ENCODE measurements around the gene LRRC45. TPM values are rescaled to one million over a fixed set of nuclear protein-coding genes. Genes with fewer than 3 reads are reported as not detected.
A peak's percentile ranks its signal among the peaks of the same experiment; 100 is the strongest.

Gene LRRC45
- total RNA-seq, 1 donor from 2014 or later, result 11.0 TPM

DNA sequence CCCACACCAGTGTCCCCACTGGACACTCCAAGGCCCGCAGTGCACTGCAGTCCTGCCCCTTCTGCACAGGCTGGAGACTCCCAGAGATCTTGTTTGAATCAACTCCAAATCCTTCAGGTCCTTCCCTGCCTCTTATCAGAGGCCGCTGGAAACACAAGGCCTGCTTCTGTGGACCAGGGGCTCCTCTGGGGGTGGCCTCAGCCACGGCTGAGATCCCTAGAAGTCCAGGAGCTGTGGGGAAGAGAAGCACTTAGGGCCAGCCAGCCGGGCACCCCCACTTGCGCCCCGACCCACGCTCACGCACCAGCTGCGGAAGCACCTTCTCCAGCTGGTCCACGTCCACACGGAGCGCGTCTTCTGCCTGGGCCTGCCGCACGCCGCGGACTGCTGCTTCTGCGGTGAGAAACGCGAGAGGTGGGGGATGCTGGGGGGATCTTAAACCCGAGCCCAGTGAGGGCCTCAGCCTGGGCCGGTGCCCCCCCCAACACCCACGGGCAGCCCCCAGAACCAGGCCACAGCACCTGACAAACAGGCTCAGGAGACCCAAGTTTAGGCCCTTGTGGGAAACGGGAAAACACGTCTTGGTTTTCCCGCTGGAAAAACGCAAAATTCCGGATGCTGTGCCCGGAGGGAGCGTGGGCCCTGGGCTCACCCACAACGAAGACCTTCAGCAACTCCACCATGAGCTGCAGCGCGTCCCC is 4.0 kb upstream of the LRRC45 start:
- no peak for DNase-seq (ENCODE audit: low spot score)

DNA sequence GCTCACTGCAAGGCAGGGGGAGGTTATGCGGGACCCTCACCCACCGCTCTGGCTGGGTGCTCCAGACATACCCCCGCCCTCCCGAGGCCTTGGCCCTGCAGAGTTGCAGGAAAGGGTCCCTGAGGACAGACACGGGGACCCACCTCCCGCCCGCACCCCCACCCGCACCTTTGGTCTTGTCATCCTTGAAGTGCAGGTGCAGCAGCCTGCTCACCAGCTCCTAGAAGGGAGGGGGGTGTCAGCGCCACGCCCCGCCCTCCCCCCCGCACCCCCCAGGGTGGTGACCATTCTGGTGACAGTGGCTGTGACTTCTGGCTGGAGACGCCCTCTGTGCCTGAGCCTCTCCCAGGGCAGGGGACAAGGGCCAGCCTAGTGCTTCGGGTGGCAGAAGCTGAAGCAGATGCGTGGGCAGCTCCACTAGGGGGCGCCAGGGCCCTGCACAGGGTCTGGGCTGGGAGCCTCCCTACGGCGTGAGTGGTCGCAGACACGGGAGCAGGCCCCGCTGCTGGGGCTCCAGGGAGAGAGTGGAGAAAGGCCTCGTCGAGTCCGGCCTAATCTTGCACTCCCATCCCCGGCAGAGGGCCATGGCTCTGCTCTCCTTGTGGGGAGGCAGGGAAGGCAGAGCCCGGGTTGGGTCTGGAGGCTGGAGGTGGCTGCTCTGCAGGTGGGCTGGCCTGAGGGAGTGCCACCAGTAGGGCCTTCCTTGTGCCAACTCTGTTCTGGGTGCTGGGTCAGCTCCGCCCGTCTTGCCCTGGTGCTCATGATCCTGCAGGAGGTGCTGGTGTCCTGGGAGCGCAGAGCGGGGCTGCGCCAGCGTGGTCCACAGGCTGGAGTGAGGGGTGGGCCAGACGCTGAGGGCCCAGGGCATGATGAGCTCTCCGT is 3.2 kb upstream of the LRRC45 start:
- no peak for DNase-seq (ENCODE audit: low spot score)

DNA sequence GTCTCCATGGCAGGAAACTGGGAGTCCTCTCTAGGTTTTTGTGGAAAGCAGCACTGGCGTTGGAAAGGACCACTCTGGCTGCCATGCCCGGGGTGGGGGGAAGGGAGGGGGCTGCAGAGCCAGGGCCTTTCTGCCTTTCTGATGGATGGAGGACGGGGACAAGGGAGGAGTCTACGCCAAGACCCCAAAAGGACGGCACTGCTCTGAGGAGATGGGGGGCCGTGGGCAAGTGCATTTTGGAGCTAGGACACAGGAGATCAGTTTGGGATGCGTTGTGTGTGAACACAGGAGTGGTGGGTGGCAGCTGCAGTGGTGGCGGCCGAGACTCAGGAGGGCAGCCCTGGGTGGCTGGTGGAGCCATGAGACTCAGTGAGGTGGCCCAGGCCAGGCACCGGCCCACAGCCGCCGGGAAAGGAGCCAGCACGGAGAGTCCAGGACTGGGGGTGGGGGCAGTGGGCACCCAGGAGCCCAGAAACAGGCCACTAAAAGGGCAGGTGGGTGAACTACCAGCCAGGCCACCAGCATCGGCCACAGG is 2.5 kb upstream of the LRRC45 start:
- DNase-seq (ENCODE audit: low spot score), result no peak

DNA sequence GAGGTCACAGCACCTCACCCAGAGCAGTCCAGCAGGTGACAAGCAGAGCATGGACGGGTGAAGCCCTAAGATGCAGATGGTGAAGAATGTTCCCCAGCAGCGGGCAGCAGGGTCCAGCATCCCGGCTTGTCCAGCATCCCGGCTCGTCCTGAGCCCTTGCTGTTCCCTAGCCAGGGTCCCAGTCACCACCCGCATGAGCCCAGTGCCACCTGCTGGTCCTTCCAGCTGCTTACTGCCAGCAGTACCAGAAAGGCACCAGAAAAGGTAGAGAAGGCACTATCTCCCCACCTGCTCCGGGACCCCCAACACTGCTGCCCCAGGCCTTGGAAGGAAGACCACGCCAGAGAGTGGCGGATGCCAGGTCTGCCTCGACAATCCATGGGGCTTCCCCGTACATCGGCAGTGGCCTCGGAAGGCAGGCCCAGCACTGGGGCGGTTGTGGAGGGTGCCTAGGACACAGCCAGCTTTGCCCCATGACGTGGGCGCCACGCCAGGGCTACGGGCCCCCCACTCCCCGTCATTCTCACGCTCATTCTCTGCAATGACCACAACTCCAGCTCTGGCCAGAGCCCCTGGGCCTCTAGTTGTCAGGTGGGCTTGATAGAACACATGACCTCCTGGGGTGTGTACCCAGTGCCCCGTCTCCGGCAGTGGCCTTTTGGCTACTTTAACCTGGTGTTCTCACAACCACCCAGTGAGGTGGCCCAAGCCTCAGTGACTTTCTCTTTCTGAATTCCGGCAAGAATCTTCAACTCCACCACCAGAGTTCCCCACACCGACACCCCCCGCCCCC is 1.8 kb upstream of the LRRC45 start:
- DNase-seq (ENCODE audit: low spot score), result peak; percentile 84

DNA sequence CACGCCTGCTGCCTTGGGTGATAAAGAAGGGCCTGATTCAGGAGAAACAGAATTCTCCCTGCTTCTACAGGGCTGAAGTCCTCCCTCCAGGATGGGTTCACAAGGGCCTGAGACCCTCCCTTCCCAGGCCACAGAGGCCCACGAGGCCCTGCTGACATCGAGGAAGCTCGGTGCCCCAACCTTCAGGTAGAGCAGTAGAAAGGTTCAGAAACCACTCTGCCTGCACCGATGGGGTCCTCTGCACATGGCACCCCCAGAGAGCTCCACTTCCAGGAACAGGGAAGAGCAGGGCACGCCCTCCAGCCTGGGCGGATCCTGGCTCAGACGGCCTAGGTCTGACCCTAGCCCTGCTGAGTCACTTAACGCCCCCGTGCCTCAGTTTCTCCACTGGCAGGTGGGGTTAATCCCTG is 1.2 kb upstream of the LRRC45 start:
- DNase-seq (ENCODE audit: low spot score), result no peak

DNA sequence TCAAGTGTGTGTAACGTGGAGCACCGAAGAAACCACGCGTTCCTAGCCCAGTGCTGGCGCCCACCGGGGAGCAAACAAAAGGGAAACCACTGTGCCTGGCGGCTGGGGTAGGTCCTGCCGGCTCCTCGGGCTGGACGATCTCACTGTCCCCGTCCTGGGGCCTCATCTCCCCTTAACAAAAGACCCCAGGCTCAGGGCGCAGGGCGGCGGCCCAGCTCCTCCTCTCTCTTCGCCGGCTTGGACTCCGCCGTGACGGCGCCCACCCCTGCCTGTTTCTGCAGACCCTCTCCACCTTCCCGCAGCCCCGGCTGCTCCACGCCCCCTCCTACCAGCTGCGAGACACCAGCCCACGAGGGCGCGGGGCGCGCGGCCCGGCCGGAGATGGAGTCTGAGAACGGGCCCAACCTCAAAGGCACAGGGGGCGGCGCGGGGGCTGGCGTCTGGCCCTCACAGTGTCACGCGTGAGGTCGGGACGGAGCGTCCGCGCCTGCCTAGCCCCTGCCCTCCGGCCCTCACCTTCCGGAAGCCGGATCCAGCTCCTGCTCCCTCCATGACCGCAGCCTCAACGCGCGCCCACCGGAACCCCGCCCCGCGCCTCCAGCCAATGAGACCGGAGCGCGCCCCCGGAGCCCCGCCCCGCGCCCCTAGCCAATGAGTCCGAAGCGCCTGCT is 660 bp upstream of the LRRC45 start, which contains the start of gene CENPX:
Gene CENPX (minus strand): TSS at position 569 of the 671 bp plus-strand sequence. CDS start 17 bp downstream, at position 552.
- no peak for DNase-seq (ENCODE audit: low spot score)

DNA sequence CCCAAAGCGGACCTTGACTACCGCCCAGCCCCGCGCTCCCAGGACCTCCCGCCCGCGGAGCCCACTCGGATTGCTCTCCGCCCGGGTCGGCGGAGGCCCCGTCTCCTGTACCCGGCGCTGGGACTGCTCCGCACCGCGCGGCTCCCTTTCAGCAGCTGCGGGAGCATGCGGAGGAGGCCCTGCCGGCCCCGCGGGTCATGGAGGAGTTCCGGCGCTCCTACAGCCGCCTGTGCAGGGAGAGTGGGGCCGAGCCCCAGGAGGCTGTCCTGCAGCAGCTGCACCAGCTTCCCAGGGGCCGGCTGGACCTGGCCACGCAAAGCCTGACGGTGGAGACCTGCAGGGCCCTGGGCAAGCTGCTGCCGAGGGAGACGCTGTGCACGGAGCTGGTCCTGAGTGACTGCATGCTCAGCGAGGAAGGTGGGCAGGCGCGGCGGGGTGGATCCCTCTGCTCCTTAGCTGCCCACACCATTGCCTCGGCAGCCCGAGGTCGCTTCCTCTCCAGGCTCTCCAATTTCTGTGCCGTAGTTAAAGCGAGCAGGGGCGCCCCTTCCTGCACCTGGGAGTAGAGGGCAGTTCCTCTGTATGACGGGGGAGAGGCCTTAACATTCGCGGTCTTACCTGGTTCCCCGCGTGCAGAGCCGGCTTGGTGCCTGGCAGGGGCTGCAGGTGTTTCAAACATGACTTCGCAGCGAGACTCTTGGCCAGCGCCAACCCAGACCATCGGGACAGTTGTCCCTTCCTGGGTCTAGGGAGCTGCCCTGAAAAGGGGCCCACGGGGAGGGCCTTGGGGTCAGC is 539 bp downstream of the LRRC45 start:
- DNase-seq (ENCODE audit: low spot score), result no peak

DNA sequence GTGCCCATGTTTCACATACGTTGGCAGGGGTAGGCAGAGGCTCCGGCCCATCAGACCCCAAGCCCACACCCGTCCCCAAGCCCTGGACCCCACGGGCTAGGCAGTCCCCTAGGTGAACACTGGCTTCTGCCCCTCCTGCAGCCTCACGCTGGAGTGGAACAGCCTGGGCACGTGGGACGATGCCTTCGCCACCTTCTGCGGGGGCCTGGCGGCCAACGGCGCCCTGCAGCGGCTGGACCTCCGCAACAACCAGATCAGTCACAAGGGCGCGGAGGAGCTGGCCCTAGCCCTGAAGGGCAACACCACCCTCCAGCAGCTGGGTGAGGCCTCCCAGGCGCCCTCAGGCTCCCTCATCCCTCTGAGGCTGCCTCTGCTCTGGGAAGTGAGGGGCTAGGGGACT is 1.8 kb downstream of the LRRC45 start:
- DNase-seq (ENCODE audit: low spot score), result no peak

DNA sequence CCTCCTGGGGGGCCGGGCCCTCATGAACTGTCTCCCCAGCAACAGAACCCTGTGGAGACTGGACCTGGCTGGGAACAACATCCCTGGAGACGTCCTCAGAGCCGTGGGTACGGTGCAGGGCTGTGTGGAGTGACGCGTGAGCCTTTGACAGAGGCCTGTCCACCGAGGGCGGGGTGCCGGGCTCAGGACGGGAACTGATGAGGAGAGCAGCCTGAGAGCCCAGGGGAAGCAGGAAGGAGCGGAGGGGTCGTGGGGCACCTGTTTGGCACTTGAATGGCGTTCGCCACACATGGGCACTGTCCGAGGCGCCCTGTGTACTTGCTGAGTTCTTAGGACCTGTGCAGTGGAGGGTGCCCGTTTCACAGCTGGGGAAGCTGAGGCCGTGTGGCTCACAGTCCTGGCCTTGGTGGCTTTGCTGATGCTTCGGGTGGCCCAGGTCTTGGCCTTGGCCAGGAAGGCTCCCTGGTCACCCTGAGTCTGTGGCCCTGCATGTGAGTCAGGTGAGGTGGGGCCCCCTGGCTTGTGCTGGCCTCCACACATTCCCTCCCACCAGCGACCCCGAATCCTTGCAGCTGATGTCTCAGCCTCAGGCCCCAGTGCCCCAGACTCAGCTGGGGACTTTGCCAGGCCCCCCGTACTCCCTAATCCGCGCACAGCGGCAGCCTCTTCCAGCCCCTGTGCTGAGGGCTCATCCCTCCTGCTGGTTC is 2.4 kb downstream of the LRRC45 start:
- DNase-seq (ENCODE audit: low spot score), result no peak

DNA sequence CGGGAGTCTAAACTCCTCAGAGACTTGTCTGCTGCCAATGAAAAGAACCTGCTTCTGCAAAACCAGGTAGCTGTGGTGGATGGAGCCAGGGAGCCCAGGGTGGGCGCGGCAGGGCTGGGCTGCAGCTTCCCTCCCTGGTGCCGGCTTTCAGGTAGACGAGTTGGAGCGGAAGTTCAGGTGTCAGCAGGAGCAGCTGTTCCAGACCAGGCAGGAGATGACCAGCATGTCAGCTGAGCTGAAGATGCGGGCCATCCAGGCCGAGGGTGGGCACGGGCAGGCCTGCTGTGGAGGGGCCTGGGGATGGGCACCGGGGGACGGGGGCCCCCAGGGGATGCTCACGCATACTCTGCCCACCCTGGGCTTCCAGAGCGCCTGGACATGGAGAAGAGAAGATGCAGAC is 5.1 kb downstream of the LRRC45 start:
- DNase-seq (ENCODE audit: low spot score), result no peak

DNA sequence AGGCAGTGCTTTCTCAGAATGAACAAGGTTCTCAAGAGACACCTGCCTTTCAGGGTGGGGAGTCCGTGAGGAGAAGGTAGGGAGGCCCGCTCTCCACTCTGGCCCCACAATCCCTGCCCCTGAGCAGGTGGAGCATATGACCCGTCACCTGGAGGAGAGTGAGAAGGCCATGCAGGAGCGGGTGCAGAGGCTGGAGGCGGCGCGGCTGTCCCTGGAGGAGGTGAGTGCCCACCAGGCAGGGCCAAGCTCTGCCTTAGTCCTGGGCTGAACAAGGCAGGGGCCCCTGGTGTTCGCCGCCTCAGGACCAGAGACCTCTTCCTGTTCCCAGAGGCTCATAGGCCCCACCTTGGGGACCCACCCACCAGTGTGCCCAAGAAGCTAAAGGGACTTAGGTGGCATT is 5.9 kb downstream of the LRRC45 start:
- DNase-seq (ENCODE audit: low spot score), result no peak

DNA sequence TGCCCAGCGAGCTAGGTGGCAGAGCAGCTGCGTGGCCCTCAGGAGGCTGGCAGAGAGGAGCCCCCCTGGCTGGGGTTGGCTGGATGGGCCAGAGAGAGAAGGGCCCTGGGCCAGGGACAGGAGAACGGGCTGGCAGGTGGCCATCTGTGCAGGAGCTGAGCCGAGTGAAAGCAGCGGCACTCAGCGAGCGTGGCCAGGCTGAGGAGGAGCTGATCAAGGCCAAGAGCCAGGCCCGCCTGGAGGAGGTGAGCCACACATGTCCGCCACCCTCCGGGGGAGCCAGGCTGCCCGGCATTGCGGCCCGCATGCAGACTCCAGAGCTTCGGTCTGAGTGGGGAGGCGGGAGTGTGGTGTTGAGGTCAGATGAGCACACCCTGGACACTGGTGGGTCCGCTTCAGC is 6.3 kb downstream of the LRRC45 start:
- DNase-seq (ENCODE audit: low spot score), result no peak

DNA sequence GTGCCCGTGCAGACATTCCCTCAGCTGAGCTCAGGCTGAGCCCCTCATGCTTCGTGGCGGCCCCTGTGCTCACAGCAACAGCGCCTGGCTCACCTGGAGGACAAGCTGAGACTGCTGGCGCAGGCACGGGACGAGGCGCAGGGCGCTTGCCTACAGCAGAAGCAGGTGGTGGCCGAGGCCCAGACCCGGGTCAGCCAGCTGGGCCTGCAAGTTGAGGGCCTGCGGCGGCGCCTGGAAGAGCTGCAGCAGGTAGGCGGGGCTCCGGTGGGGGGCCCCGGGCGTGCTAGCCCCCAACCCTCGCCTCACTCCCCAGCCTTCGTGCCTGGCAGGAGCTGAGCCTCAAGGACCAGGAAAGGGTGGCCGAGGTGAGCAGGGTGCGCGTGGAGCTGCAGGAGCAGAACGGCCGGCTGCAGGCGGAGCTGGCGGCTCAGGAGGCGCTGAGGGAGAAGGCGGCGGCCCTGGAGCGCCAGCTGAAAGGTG is 6.9 kb downstream of the LRRC45 start:
- DNase-seq (ENCODE audit: low spot score), result no peak

DNA sequence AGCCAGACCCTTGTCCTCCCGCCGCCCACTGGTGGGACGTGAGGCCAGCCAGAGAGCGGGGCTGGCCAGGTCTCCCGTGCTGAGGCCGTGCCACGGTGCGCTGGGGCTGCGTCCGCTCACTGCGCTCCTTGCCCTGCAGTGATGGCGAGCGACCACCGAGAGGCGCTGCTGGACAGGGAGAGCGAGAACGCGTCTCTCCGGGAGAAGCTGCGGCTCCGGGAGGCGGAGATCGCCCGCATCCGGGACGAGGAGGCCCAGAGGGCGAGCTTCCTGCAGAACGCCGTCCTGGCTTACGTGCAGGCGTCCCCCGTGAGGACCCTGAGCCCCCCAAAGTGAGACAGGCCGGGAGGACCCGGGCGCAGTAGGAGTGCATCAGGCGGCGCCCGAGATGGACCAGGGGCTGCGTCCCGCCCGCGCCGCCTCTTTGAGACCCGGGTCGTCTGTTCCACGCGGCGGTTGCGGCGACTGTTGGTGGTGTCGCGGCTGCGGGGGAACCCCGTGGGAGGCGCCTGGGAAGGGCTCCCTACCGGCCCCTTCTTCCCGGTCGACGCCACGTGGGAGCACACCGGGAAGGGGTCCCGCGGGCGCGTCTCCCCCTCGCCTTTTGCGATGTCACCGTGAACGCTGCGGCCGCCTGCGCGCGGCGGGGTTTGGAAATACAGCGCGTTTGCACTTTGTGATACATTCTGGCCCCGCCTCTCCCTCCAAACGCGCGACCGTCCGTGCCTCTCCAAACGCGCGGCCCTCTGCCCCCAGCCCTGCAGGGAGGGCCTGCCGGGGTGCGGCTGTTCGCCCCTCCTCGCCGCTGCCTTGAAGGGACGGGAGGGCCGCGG is 7.6 kb downstream of the LRRC45 start:
- peak; percentile 89 for DNase-seq (ENCODE audit: low spot score)

DNA sequence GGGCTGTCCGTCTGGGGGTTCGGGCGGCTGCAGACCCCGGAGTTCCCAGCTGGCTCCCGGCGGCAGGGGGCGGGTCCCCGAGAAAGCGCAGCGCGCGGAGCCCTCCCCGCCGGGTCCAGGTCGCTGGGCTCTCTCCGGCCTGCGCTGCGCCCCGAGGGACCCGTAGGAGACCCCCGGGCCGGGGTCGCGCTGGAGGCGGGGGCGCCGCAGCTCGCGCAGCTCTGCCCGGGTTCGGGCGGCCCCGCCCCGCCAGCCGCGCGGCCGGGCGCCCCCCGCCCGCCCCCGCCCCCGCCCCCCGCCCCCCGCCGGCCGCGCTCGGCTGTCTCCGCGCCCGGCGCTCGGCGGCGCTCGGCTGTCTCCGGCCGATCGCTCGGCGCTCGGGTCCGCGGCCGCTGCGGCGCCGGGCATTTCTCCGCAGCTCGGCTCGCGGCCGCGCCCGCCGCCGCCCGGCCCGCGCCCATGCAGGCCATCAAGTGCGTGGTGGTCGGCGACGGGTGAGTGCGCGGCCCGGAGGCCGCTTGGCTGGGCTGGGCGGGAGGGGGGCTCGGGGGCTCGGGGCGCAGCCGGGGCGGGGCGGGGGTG is 8.3 kb downstream of the LRRC45 start, which contains the start of gene RAC3:
Gene RAC3 (plus strand): TSS at position 376 of the 582 bp plus-strand sequence. CDS start 84 bp downstream, at position 460.
- no peak for DNase-seq (ENCODE audit: low spot score)

DNA sequence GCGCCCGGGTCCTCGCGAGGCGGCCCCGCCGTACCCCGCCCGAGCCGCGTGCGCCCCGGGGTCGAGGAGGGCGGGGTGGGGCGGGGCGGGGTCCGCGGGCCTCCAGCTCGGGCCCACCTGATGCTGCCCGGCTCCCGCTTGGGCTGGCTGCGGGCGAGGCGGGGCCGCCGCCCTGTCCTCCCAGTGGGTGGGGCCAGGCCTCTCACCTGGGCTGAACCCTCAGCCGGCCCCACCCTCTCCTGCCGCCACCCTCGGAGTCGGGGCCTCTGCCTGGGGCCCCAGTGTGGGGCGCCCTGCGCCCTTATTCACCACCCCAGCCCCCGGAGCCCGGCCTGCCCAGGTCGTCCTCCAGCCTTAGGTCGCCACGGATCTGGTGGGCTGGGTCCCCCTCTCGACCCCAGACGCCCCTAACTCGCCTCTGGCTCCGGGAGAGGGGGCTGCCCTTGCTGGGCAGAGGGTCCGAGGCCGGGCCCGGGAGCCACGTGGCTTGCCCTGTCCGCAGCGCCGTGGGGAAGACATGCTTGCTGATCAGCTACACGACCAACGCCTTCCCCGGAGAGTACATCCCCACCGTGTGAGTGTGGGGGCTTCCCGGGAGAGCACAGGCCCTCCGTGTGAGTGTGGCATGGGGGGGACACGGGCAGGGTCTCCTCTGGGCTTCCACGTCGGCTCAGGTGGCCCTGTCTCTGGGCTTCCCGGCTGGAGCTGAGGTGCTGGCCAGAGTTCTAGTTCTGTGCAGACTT is 9.0 kb downstream of the LRRC45 start:
- no peak for DNase-seq (ENCODE audit: low spot score)

DNA sequence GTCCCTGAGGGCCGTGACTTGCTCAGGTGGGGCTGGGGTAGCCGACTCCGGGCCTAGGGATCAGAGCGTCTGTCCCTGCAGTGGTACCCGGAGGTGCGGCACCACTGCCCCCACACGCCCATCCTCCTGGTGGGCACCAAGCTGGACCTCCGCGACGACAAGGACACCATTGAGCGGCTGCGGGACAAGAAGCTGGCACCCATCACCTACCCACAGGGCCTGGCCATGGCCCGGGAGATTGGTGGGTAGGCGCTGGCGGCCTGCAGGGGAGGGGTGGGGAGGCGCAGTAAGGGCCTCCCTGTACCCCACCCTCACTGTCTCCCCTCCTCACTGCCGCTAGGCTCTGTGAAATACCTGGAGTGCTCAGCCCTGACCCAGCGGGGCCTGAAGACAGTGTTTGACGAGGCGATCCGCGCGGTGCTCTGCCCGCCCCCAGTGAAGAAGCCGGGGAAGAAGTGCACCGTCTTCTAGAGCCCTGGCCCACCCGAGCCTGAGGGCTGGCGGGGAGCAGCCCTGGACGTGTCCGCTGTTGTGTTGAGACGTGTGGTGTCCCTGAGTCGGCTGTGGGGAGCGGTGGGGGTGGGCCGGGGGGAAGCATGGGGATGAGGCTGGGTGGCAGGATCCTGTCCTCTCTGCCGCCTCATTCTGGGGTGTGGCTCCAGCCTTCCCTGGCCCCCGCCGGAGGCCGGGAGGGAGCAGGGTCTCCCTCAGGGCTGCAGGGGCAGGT is 10.4 kb downstream of the LRRC45 start:
- DNase-seq (ENCODE audit: low spot score), result no peak

Measured in ureter (tissue), 1 donor.